Measurements from ENCODE around the gene MERTK. TPM values are rescaled to one million over a fixed set of nuclear protein-coding genes. Genes with fewer than 3 reads are reported as not detected.

MERTK gene
- total and polyA plus RNA-seq, 10 of the 15 experiments (the other 5 are each of a cell fraction or from before 2014, with no cell fraction given) = 0.13 to 30.6 (median 0.50) TPM

DNA sequence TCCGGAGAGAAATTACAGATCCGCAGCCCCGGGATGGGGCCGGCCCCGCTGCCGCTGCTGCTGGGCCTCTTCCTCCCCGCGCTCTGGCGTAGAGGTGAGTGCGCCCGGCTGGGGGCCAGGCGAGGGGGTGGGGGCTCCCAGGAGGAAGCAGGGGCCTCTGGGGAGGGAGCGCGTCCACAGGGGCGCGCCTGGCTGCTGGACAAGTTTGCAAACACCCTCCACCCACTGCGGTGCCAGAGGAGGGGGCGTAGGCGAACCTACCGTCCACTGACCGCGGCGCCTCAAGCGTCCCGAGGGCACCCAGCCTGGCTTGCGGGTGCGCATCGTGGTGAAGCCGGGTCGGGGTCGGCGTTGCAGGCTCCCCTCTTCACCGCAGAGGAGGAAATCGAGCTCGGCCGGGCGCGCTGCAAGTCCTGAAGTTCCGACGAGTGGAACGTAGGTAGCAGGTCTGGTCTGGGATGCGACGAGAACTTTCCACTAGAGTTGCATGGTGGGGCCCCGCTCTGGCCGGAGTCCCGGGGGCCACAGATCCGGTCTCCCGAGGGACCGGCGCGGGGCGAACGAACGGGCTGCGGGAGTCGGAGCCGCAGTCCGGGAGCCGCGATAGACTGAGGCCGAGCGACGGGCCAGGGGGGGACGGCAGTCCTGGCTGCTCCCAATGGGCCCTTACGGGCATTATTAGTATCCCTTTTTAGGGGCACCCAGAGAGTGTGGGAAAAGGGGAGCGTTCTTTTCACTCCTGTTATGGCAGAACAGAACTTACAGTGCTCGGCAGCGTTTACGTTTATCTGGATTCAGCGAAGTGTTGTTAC, 502 bp downstream of the MERTK start (continued):
- TF ChIP-seq GATAD2B (conservative IDR thresholded peaks at IDR 0.05; ENCODE audit: low read depth) = peak; percentile 77; the same call in 1 of the 2 replicates
- no peak for TF ChIP-seq RBBP5 (conservative IDR thresholded peaks at IDR 0.05)
- no peak for TF ChIP-seq ZNF207 (IDR thresholded peaks at IDR 0.05; ENCODE audit: borderline replicate concordance)
- TF ChIP-seq SUZ12 (IDR thresholded peaks at IDR 0.05; ENCODE audit: unreplicated experiment) = peak; percentile 91
- TF ChIP-seq, protein P1, sequence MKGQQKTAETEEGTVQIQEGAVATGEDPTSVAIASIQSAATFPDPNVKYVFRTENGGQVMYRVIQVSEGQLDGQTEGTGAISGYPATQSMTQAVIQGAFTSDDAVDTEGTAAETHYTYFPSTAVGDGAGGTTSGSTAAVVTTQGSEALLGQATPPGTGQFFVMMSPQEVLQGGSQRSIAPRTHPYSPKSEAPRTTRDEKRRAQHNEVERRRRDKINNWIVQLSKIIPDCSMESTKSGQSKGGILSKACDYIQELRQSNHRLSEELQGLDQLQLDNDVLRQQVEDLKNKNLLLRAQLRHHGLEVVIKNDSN (IDR thresholded peaks at IDR 0.05; ENCODE audit: borderline replicate concordance, extremely low read length, insufficient read depth, low read depth, low read length) = no peak
- TF ChIP-seq POU2F2 (IDR thresholded peaks at IDR 0.05; ENCODE audit: borderline replicate concordance, low read depth, low read length) = no peak
- TF ChIP-seq, protein P2, sequence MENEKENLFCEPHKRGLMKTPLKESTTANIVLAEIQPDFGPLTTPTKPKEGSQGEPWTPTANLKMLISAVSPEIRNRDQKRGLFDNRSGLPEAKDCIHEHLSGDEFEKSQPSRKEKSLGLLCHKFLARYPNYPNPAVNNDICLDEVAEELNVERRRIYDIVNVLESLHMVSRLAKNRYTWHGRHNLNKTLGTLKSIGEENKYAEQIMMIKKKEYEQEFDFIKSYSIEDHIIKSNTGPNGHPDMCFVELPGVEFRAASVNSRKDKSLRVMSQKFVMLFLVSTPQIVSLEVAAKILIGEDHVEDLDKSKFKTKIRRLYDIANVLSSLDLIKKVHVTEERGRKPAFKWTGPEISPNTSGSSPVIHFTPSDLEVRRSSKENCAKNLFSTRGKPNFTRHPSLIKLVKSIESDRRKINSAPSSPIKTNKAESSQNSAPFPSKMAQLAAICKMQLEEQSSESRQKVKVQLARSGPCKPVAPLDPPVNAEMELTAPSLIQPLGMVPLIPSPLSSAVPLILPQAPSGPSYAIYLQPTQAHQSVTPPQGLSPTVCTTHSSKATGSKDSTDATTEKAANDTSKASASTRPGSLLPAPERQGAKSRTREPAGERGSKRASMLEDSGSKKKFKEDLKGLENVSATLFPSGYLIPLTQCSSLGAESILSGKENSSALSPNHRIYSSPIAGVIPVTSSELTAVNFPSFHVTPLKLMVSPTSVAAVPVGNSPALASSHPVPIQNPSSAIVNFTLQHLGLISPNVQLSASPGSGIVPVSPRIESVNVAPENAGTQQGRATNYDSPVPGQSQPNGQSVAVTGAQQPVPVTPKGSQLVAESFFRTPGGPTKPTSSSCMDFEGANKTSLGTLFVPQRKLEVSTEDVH (IDR thresholded peaks at IDR 0.05; ENCODE audit: low read depth, partially characterized antibody) = no peak
- TF ChIP-seq LARP7 (IDR thresholded peaks at IDR 0.05) = no peak
- TF ChIP-seq SIX5 (IDR thresholded peaks at IDR 0.05; ENCODE audit: low read depth, low read length, severe bottlenecking) = no peak
- no peak for TF ChIP-seq SMAD1 (IDR thresholded peaks at IDR 0.05; ENCODE audit: low read depth, partially characterized antibody)
- TF ChIP-seq MAX (IDR thresholded peaks at IDR 0.05; ENCODE audit: low read depth, low read length) = no peak
- TF ChIP-seq RFX5 (IDR thresholded peaks at IDR 0.05; ENCODE audit: low read depth, low read length) = no peak
- TF ChIP-seq DPF2 (IDR thresholded peaks at IDR 0.05) = peak; percentile 22; the same call in 1 of the 2 replicates
- TF ChIP-seq CHD2 (IDR thresholded peaks at IDR 0.05; ENCODE audit: borderline replicate concordance, low read depth, low read length) = no peak
- peak; percentile 70 for TF ChIP-seq IKZF1 (conservative IDR thresholded peaks at IDR 0.05)
- no peak for TF ChIP-seq RCOR1 (conservative IDR thresholded peaks at IDR 0.05; ENCODE audit: low read depth, low read length)
- peak; percentile 74 for TF ChIP-seq HDAC6 (IDR thresholded peaks at IDR 0.05; ENCODE audit: unreplicated experiment)
- TF ChIP-seq FOXM1 (IDR thresholded peaks at IDR 0.05; ENCODE audit: low read depth, low read length) = no peak
- no peak for TF ChIP-seq ZNF384 (IDR thresholded peaks at IDR 0.05; ENCODE audit: borderline replicate concordance, low read depth, low read length)
- no peak for TF ChIP-seq ZNF217 (IDR thresholded peaks at IDR 0.05)
- no peak for TF ChIP-seq HCFC1 (IDR thresholded peaks at IDR 0.05; ENCODE audit: low read length)
- no peak for TF ChIP-seq WRNIP1 (IDR thresholded peaks at IDR 0.05; ENCODE audit: borderline replicate concordance, low read depth, low read length)
- no peak for TF ChIP-seq YBX1 (IDR thresholded peaks at IDR 0.05)
- no peak for TF ChIP-seq KLF5 (IDR thresholded peaks at IDR 0.05; ENCODE audit: partially characterized antibody)
- TF ChIP-seq JUND (IDR thresholded peaks at IDR 0.05; ENCODE audit: low read depth, low read length) = no peak
- TF ChIP-seq, protein P3, sequence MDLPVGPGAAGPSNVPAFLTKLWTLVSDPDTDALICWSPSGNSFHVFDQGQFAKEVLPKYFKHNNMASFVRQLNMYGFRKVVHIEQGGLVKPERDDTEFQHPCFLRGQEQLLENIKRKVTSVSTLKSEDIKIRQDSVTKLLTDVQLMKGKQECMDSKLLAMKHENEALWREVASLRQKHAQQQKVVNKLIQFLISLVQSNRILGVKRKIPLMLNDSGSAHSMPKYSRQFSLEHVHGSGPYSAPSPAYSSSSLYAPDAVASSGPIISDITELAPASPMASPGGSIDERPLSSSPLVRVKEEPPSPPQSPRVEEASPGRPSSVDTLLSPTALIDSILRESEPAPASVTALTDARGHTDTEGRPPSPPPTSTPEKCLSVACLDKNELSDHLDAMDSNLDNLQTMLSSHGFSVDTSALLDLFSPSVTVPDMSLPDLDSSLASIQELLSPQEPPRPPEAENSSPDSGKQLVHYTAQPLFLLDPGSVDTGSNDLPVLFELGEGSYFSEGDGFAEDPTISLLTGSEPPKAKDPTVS (IDR thresholded peaks at IDR 0.05; ENCODE audit: low read depth, low read length) = no peak

Data from GM12878 (cell line).